Progenitor cell of endocrine pancreas (in vitro differentiated cells): ENCODE results near the gene TMEM129. TPM values are rescaled to one million over a fixed set of nuclear protein-coding genes. Genes with fewer than 3 reads are reported as not detected.

Experiments used
- DNase-seq: peaks from one replicate; pipeline ENCODE4 v3.0.0; 2021; ENCODE audit warnings: low spot score; ENCODE audit not compliant: unreplicated experiment
- H3K27ac Mint-ChIP-seq: 2 replicates; pipeline ENCODE4 v1.8.0; 2021; ENCODE audit warnings: mild to moderate bottlenecking, moderate library complexity, mixed read lengths
- H3K27me3 Mint-ChIP-seq: 2 replicates; pipeline ENCODE4 v1.8.0; 2021; ENCODE audit warnings: mixed read lengths
- H3K36me3 Mint-ChIP-seq: 2 replicates; pipeline ENCODE4 v1.8.0; 2022; ENCODE audit warnings: mixed read lengths; ENCODE audit not compliant: insufficient read depth
- H3K4me1 Mint-ChIP-seq: 2 replicates; pipeline ENCODE4 v1.8.0; 2021; ENCODE audit warnings: low read depth, mixed read lengths
- H3K4me3 Mint-ChIP-seq: 2 replicates; pipeline ENCODE4 v1.8.0; 2021; ENCODE audit warnings: low read depth, mild to moderate bottlenecking, moderate library complexity, mixed read lengths
- H3K9me3 Mint-ChIP-seq: 2 replicates; pipeline ENCODE4 v1.8.0; 2021; ENCODE audit warnings: low read depth, mixed read lengths
- total RNA-seq: library from RNA; stranded (reverse); gene quantifications from 2 replicates; pipeline ENCODE4 v1.2.1, GENCODE V29; 2021
- TF ChIP-seq, protein P1 (sequence below): fragments of 200-600 bp; sonication (generic); IDR thresholded peaks from one replicate; pipeline ENCODE4 v1.5.0; 2021; ENCODE audit warnings: antibody characterized with exemption, mild to moderate bottlenecking; ENCODE audit not compliant: unreplicated experiment

Gene TMEM129
- total RNA-seq, 1 donor from 2014 or later = 30.0 TPM

DNA sequence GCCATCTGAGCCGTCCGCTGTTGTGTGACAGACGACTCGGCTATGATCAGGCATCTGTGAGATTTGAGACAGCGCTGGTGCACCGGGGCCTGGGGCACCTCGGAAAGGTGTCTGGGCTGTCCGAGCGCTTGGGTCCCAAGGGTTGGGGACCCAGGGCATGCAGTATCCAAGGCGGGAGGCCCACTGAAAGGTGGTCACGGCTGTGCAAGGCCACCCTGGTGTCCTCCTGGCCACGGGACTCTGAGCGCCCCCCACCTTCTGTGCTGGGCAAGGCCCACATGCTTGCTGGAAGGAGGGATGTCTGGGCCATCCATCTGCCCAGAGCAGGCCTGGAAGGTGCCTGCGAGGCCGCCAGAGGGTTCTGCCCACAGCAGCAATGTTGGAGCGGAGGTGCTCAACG is 20.1 kb upstream of the TMEM129 start:
- TF ChIP-seq, protein P1, sequence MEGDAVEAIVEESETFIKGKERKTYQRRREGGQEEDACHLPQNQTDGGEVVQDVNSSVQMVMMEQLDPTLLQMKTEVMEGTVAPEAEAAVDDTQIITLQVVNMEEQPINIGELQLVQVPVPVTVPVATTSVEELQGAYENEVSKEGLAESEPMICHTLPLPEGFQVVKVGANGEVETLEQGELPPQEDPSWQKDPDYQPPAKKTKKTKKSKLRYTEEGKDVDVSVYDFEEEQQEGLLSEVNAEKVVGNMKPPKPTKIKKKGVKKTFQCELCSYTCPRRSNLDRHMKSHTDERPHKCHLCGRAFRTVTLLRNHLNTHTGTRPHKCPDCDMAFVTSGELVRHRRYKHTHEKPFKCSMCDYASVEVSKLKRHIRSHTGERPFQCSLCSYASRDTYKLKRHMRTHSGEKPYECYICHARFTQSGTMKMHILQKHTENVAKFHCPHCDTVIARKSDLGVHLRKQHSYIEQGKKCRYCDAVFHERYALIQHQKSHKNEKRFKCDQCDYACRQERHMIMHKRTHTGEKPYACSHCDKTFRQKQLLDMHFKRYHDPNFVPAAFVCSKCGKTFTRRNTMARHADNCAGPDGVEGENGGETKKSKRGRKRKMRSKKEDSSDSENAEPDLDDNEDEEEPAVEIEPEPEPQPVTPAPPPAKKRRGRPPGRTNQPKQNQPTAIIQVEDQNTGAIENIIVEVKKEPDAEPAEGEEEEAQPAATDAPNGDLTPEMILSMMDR = no peak
- no peak overlapping the region for H3K27ac Mint-ChIP-seq
- H3K36me3 Mint-ChIP-seq = peaks cover 28% of the 10 kb centered on the region
- DNase-seq = no peak
- peaks cover 4% of the 10 kb centered on the region for H3K9me3 Mint-ChIP-seq
- H3K4me3 Mint-ChIP-seq = no peak overlapping the region
- H3K4me1 Mint-ChIP-seq = no peaks in the 10 kb centered on the region
- no peaks in the 10 kb centered on the region for H3K27me3 Mint-ChIP-seq

- TF ChIP-seq, protein P1 = no peak
- Mint-ChIP-seq H3K27me3 (no peaks in the 10 kb centered on the region), H3K36me3 (peaks cover 28% of the 10 kb centered on the region), H3K4me1 (no peaks in the 10 kb centered on the region), H3K27ac (no peak overlapping the region), H3K9me3 (peaks cover 4% of the 10 kb centered on the region), H3K4me3 (no peak overlapping the region)
- DNase-seq = no peak
Observed at GRCh38 chr4:1740021-1740545, 19.0 kb upstream of the TMEM129 start.

GRCh38 chr4:1739358-1739757 is 18.2 kb upstream of the TMEM129 start:
- H3K9me3 Mint-ChIP-seq = peaks cover 4% of the 10 kb centered on the region
- TF ChIP-seq, protein P1 = no peak
- H3K36me3 Mint-ChIP-seq = peaks cover 28% of the 10 kb centered on the region
- H3K4me3 Mint-ChIP-seq = no peak overlapping the region
- H3K4me1 Mint-ChIP-seq = no peaks in the 10 kb centered on the region
- no peak for DNase-seq
- no peaks in the 10 kb centered on the region for H3K27me3 Mint-ChIP-seq
- no peak overlapping the region for H3K27ac Mint-ChIP-seq

DNA sequence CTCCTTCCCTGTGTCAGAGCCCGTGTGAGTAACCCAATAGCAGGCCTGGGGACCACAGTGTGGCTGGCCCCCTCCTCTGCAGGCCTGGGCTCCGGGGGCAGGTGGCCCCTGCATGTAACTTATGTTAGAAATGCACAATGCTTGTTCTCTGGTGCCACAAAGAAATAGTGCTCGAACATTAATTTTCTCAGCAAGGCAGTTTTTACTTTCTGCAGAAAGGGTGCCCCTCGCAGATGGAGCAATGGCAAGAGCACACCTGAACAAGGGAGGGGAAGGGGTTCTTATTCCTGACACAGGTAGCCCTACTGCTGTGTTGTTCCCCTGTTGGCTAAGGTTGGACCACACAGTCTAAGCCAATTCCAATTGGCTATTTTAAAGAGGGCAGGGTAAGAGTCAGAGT is 17.3 kb upstream of the TMEM129 start:
- no peak overlapping the region for H3K27ac Mint-ChIP-seq
- no peaks in the 10 kb centered on the region for H3K4me1 Mint-ChIP-seq
- no peak overlapping the region for H3K4me3 Mint-ChIP-seq
- H3K27me3 Mint-ChIP-seq = no peaks in the 10 kb centered on the region
- DNase-seq = no peak
- H3K9me3 Mint-ChIP-seq = peaks cover 4% of the 10 kb centered on the region
- peaks cover 26% of the 10 kb centered on the region for H3K36me3 Mint-ChIP-seq
- TF ChIP-seq, protein P1 = no peak

- no peak for DNase-seq
- no peaks in the 10 kb centered on the region for H3K4me1 Mint-ChIP-seq
- H3K36me3 Mint-ChIP-seq = peaks cover 25% of the 10 kb centered on the region
Observed at GRCh38 chr4:1737666-1738065, 16.5 kb upstream of the TMEM129 start.

More at GRCh38 chr4:1737666-1738065, 16.5 kb upstream of the TMEM129 start:
- Mint-ChIP-seq H3K27ac (no peak overlapping the region), H3K9me3 (peaks cover 4% of the 10 kb centered on the region), H3K4me3 (no peak overlapping the region), H3K27me3 (no peaks in the 10 kb centered on the region)
- TF ChIP-seq, protein P1 = no peak
